HepG2 (cell line): ENCODE results near the gene CTDSP1. TPM values are rescaled to one million over a fixed set of nuclear protein-coding genes. Genes with fewer than 3 reads are reported as not detected.
A peak's percentile ranks its signal among the peaks of the same experiment; 100 is the strongest.

Source experiments
- ARID2 ChIP-seq: sonication (generic); formaldehyde crosslinking; IDR thresholded peaks from 2 replicates; pipeline ENCODE4 v1.8.1; 2022; ENCODE audit warnings: mild to moderate bottlenecking, missing genetic modification reagents, borderline replicate concordance
- ETV6 ChIP-seq: sonication (generic); formaldehyde crosslinking; conservative IDR thresholded peaks from 2 replicates; pipeline ENCODE4 v1.4.0; 2020; ENCODE audit warnings: missing genetic modification reagents
- KLF9 ChIP-seq: IDR thresholded peaks from 2 replicates; pipeline ENCODE4 v1.6.1; 2016; ENCODE audit warnings: low read depth
- MBNL3 ChIP-seq: fragments of 250-450 bp; sonication (Bioruptor Pico); conservative IDR thresholded peaks from 2 replicates; pipeline ENCODE4 v1.8.0; 2022; ENCODE audit warnings: mild to moderate bottlenecking, inconsistent platforms
- NCOR1 ChIP-seq: fragments of 200-600 bp; sonication (generic); IDR thresholded peaks from 2 replicates; pipeline ENCODE4 v1.7.0; 2017; ENCODE audit warnings: antibody characterized with exemption, low read length, borderline replicate concordance
- RAD21 ChIP-seq: fragments of 450-650 bp; formaldehyde crosslinking; IDR thresholded peaks from 2 replicates; pipeline ENCODE4 v1.5.0; 2020; ENCODE audit warnings: mild to moderate bottlenecking
- SRSF1 ChIP-seq: fragments of 200-400 bp; formaldehyde crosslinking; optimal IDR thresholded peaks from 2 replicates; pipeline ENCODE3; 2017; ENCODE audit warnings: mild to moderate bottlenecking, low read depth, low read length, moderate library complexity
- THYN1 ChIP-seq: sonication (generic); formaldehyde crosslinking; IDR thresholded peaks from 2 replicates; pipeline ENCODE4 v1.8.1; 2023; ENCODE audit warnings: low read depth, mild to moderate bottlenecking, moderate library complexity, missing genetic modification reagents, borderline replicate concordance
- TMF1 ChIP-seq: sonication (generic); formaldehyde crosslinking; IDR thresholded peaks from 2 replicates; pipeline ENCODE4 v1.8.1; 2022; ENCODE audit warnings: low read depth, missing genetic modification reagents
- TOPORS ChIP-seq: sonication (generic); formaldehyde crosslinking; IDR thresholded peaks from 2 replicates; pipeline ENCODE4 v1.8.0; 2023; ENCODE audit warnings: mild to moderate bottlenecking, missing genetic modification reagents
- ZMYM3 ChIP-seq: sonication (generic); formaldehyde crosslinking; IDR thresholded peaks from 2 replicates; pipeline ENCODE4 v1.5.1; 2020; ENCODE audit warnings: mild to moderate bottlenecking, missing genetic modification reagents
- ZNF260 ChIP-seq: sonication (generic); formaldehyde crosslinking; IDR thresholded peaks from 2 replicates; pipeline ENCODE4 v1.4.0; 2020; ENCODE audit warnings: missing genetic modification reagents, low read depth, mild to moderate bottlenecking, borderline replicate concordance
- ZNF274 ChIP-seq: sonication (generic); formaldehyde crosslinking; IDR thresholded peaks from 2 replicates; pipeline ENCODE4 v1.5.1; 2020; ENCODE audit warnings: mild to moderate bottlenecking, missing genetic modification reagents
- ZNF318 ChIP-seq: sonication (generic); formaldehyde crosslinking; IDR thresholded peaks from 2 replicates; pipeline ENCODE4 v1.4.0; 2020; ENCODE audit warnings: mild to moderate bottlenecking, missing genetic modification reagents
- ZNF501 ChIP-seq: sonication (generic); formaldehyde crosslinking; IDR thresholded peaks from 2 replicates; pipeline ENCODE4 v1.5.1; 2020; ENCODE audit warnings: mild to moderate bottlenecking, moderate library complexity, missing genetic modification reagents
- ZNF530 ChIP-seq: sonication (generic); formaldehyde crosslinking; IDR thresholded peaks from 2 replicates; pipeline ENCODE4 v1.5.0; 2020; ENCODE audit warnings: low read depth, mild to moderate bottlenecking, missing genetic modification reagents
- ZNF792 ChIP-seq: IDR thresholded peaks from 2 replicates; pipeline ENCODE4 v1.6.1; 2016
- polyA plus RNA-seq, 8 experiments: library from polyadenylated mRNA; depleted of rRNA in 3 of 8; stranded (reverse) in 7 of 8; unstranded in 1 of 8; fragments of >200 nt; fragmentation: Illumina TruSeq in 4 of 8; extraction: Trizol in 4 of 8; gene quantifications; 2 replicates each; pipeline versions ENCODE4 v1.2.1 to v1.2.3, GENCODE V29; 2011 to 2016; ENCODE audit warnings: low read depth in 4 of 8, missing spikeins in 1 of 8, mixed read lengths in 1 of 8; ENCODE audit not compliant: insufficient read depth in 1 of 8
- total RNA-seq, 5 experiments: library from RNA; depleted of rRNA; stranded (reverse); fragments of >200 nt; fragmentation: Illumina TruSeq; extraction: Trizol; gene quantifications; 2 replicates each; pipeline ENCODE4 v1.2.3, GENCODE V29; 2016; ENCODE audit warnings: low read depth in 1 of 5
- TF ChIP-seq, protein P1 (sequence below): sonication (generic); formaldehyde crosslinking; IDR thresholded peaks from 2 replicates; pipeline ENCODE4 v1.5.1; 2020; ENCODE audit warnings: mild to moderate bottlenecking, missing genetic modification reagents, moderate library complexity

The CTDSP1 gene
- total and polyA plus RNA-seq, 2 of the 13 experiments (the other 11 are each of a cell fraction or from before 2014, with no cell fraction given): 91.0 to 268 TPM

DNA sequence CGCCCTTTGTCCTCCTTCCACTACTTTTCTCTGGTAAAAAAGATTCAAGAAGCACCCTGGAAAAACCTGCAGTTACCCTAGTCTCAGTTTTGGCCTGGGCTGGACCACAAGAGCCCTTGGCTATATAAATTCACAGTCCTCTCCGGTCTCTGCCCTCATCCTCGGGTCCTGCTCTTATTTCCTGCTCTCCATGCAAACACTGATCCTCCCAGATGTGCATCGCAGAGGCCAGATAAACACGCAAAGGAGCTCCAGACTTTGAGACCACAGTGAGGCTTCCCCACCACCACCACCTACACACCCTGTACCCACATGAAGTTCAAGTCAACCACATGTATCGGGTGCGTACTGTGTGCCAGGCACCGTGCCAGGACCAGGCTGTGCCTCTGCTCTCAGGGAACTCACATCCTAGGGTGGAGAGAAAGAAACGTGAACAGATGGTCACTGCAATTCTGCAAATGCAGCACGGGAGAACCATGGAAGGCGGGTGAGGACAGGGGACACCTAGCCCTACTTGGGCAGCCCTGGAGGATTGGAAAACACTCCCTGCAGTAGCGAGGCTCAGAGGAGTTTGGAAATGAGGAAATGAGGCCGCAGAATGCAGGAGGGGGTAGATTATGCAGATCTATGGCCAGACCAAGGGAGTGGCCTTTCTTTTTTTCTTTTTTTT lies 7.4 kb downstream of the CTDSP1 start (continued):
- TF ChIP-seq ZNF318 (peak; percentile 81; the same call in 1 of the 2 replicates), ZNF792 (CRISPR knock-in tag) (no peak), ZNF260 (0 out of 2 replicates have a peak, but pooled peaks have one; percentile 1), TMF1 (0 out of 2 replicates have a peak, but pooled peaks have one; percentile 69), ARID2 (CRISPR knock-in tag) (peak; percentile 75; the same call in 1 of the 2 replicates), TOPORS (CRISPR knock-in tag) (no peak), ETV6 (CRISPR knock-in tag) (peak; percentile 37; the same call in 1 of the 2 replicates), MBNL3 (CRISPR knock-in tag) (0 out of 2 replicates have a peak, but pooled peaks have one; percentile 73), ZNF530 (CRISPR knock-in tag) (no peak), ZNF501 (peak; percentile 78), NCOR1 (no peak), ZNF274 (CRISPR knock-in tag) (peak; percentile 60; the same call in 1 of the 2 replicates), THYN1 (CRISPR knock-in tag) (0 out of 2 replicates have a peak, but pooled peaks have one; percentile 84), RAD21 (no peak), KLF9 (CRISPR knock-in tag) (no peak), SRSF1 (no peak), ZMYM3 (CRISPR knock-in tag) (peak; percentile 99)
- TF ChIP-seq, protein P1, sequence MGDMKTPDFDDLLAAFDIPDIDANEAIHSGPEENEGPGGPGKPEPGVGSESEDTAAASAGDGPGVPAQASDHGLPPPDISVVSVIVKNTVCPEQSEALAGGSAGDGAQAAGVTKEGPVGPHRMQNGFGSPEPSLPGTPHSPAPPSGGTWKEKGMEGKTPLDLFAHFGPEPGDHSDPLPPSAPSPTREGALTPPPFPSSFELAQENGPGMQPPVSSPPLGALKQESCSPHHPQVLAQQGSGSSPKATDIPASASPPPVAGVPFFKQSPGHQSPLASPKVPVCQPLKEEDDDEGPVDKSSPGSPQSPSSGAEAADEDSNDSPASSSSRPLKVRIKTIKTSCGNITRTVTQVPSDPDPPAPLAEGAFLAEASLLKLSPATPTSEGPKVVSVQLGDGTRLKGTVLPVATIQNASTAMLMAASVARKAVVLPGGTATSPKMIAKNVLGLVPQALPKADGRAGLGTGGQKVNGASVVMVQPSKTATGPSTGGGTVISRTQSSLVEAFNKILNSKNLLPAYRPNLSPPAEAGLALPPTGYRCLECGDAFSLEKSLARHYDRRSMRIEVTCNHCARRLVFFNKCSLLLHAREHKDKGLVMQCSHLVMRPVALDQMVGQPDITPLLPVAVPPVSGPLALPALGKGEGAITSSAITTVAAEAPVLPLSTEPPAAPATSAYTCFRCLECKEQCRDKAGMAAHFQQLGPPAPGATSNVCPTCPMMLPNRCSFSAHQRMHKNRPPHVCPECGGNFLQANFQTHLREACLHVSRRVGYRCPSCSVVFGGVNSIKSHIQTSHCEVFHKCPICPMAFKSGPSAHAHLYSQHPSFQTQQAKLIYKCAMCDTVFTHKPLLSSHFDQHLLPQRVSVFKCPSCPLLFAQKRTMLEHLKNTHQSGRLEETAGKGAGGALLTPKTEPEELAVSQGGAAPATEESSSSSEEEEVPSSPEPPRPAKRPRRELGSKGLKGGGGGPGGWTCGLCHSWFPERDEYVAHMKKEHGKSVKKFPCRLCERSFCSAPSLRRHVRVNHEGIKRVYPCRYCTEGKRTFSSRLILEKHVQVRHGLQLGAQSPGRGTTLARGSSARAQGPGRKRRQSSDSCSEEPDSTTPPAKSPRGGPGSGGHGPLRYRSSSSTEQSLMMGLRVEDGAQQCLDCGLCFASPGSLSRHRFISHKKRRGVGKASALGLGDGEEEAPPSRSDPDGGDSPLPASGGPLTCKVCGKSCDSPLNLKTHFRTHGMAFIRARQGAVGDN: 0 out of 2 replicates have a peak, but pooled peaks have one; percentile 16
